ENCODE data around the gene NANOG. TPM values are rescaled to one million over a fixed set of nuclear protein-coding genes. Genes with fewer than 3 reads are reported as not detected.
"Not testable (repeated sequence)": the region's sequence is repeated elsewhere in the genome, so short reads cannot be mapped to it uniquely, and the experiment has no call there.

Gene NANOG
- total RNA-seq, 4 donors from 2014 or later: 0.16 to 0.41 TPM; not detected in 2

GRCh38 chr12:7832059-7832696 lies 43.0 kb downstream of the NANOG start:
- no peak for DNase-seq
- H3K4me3 ChIP-seq: no peak overlapping the region
- no peaks in the 10 kb centered on the region for H3K27me3 ChIP-seq
- WGBS, 2 donors (ENCODE audit: low coverage in 1 of 2): 57% methylated on average over 5 to 6 of the region's 6 CpGs
- H3K4me1 ChIP-seq: no peaks in the 10 kb centered on the region
- in situ Hi-C loops (cut with MboI; ENCODE audit: low pct_ligation_motif_present in 1 of 4, low pct_unique_long_range_greater_than_20kb in 1 of 4, low sequenced_read_pairs in 3 of 4): no loop called here
- H3K9me3 ChIP-seq: no peaks in the 10 kb centered on the region
- no peaks in the 10 kb centered on the region for H3K36me3 ChIP-seq
- H3K27ac ChIP-seq: no peak overlapping the region
- TF ChIP-seq POLR2A (IDR thresholded peaks at IDR 0.05) (no peak), CTCF (IDR thresholded peaks at IDR 0.05) (peak in 3 of 5 experiments; percentile 17 to 37 (median 34)), POLR2AphosphoS5 (IDR thresholded peaks at IDR 0.05) (no peak)
- intact Hi-C loops (cut with DNase I; ENCODE audit: low total_unique reads): no loop called here

- H3K4me1 ChIP-seq; in situ Hi-C loops (cut with MboI; ENCODE audit: low pct_ligation_motif_present in 1 of 4, low pct_unique_long_range_greater_than_20kb in 1 of 4, low sequenced_read_pairs in 3 of 4); H3K36me3 ChIP-seq; H3K27me3 ChIP-seq; H3K9me3 ChIP-seq; H3K27ac ChIP-seq; DNase-seq; H3K4me3 ChIP-seq; intact Hi-C loops (cut with DNase I; ENCODE audit: low total_unique reads): not testable (repeated sequence)
- 72 to 80% methylated on average over 1 to 6 of the region's 6 CpGs for WGBS, 2 donors (ENCODE audit: low coverage in 1 of 2)
Observed at GRCh38 chr12:7833201-7833600, 44.0 kb downstream of the NANOG start.

GRCh38 chr12:7833831-7834230 lies 44.6 kb downstream of the NANOG start:
- DNase-seq: no peak
- 80 to 84% methylated on average over 2 to 4 of the region's 4 CpGs for WGBS, 2 donors (ENCODE audit: low coverage in 1 of 2)
- Histone ChIP-seq H3K27ac (no peak overlapping the region), H3K9me3 (no peaks in the 10 kb centered on the region), H3K4me1 (no peaks in the 10 kb centered on the region), H3K27me3 (no peaks in the 10 kb centered on the region), H3K36me3 (no peaks in the 10 kb centered on the region), H3K4me3 (no peak overlapping the region)
- in situ Hi-C loops (cut with MboI; ENCODE audit: low pct_ligation_motif_present in 1 of 4, low pct_unique_long_range_greater_than_20kb in 1 of 4, low sequenced_read_pairs in 3 of 4) (no loop called here), intact Hi-C loops (cut with DNase I; ENCODE audit: low total_unique reads) (no loop called here)
- TF ChIP-seq POLR2A (IDR thresholded peaks at IDR 0.05): no peak
- no peak for TF ChIP-seq CTCF (IDR thresholded peaks at IDR 0.05)
- no peak for TF ChIP-seq POLR2AphosphoS5 (IDR thresholded peaks at IDR 0.05)
- no peak for TF ChIP-seq EP300 (IDR thresholded peaks at IDR 0.05; ENCODE audit: low read depth)

GRCh38 chr12:7834701-7835100 lies 45.5 kb downstream of the NANOG start:
- Histone ChIP-seq H3K27me3 (no peaks in the 10 kb centered on the region), H3K27ac (no peak overlapping the region), H3K4me3 (no peak overlapping the region), H3K9me3 (no peaks in the 10 kb centered on the region), H3K4me1 (no peaks in the 10 kb centered on the region), H3K36me3 (no peaks in the 10 kb centered on the region)
- 0 to 57% methylated on average over 1 of the region's 1 CpG for WGBS, 2 donors (ENCODE audit: low coverage in 1 of 2)
- TF ChIP-seq POLR2A (IDR thresholded peaks at IDR 0.05) (no peak), CTCF (IDR thresholded peaks at IDR 0.05) (no peak)
- intact Hi-C loops (cut with DNase I; ENCODE audit: low total_unique reads) (no loop called here), in situ Hi-C loops (cut with MboI; ENCODE audit: low pct_ligation_motif_present in 1 of 4, low pct_unique_long_range_greater_than_20kb in 1 of 4, low sequenced_read_pairs in 3 of 4) (no loop called here)
- no peak for DNase-seq

- no peak for TF ChIP-seq POLR2AphosphoS5 (IDR thresholded peaks at IDR 0.05)
- no peak for TF ChIP-seq CTCF (IDR thresholded peaks at IDR 0.05)
- no peak for TF ChIP-seq EP300 (IDR thresholded peaks at IDR 0.05; ENCODE audit: low read depth)
- TF ChIP-seq POLR2A (IDR thresholded peaks at IDR 0.05): no peak
- Histone ChIP-seq H3K4me1 (no peaks in the 10 kb centered on the region), H3K4me3 (no peak overlapping the region), H3K27me3 (no peaks in the 10 kb centered on the region), H3K36me3 (no peaks in the 10 kb centered on the region), H3K27ac (no peak overlapping the region), H3K9me3 (no peaks in the 10 kb centered on the region)
- no peak for DNase-seq
- in situ Hi-C loops (cut with MboI; ENCODE audit: low pct_ligation_motif_present in 1 of 4, low pct_unique_long_range_greater_than_20kb in 1 of 4, low sequenced_read_pairs in 3 of 4): no loop called here
- intact Hi-C loops (cut with DNase I; ENCODE audit: low total_unique reads): no loop called here
- 66 to 67% methylated on average over 9 of the region's 9 CpGs for WGBS, 2 donors (ENCODE audit: low coverage in 1 of 2)
Observed at GRCh38 chr12:7835116-7835515, 45.9 kb downstream of the NANOG start.
